GM12872 (cell line): ENCODE results near the gene EGFL8.

Experiments
- CTCF ChIP-seq: IDR thresholded peaks from 3 replicates; pipeline ENCODE4 v1.5.1; 2011; ENCODE audit warnings: low read depth, mild to moderate bottlenecking, low read length, moderate library complexity; ENCODE audit not compliant: insufficient read depth

Gene EGFL8

DNA sequence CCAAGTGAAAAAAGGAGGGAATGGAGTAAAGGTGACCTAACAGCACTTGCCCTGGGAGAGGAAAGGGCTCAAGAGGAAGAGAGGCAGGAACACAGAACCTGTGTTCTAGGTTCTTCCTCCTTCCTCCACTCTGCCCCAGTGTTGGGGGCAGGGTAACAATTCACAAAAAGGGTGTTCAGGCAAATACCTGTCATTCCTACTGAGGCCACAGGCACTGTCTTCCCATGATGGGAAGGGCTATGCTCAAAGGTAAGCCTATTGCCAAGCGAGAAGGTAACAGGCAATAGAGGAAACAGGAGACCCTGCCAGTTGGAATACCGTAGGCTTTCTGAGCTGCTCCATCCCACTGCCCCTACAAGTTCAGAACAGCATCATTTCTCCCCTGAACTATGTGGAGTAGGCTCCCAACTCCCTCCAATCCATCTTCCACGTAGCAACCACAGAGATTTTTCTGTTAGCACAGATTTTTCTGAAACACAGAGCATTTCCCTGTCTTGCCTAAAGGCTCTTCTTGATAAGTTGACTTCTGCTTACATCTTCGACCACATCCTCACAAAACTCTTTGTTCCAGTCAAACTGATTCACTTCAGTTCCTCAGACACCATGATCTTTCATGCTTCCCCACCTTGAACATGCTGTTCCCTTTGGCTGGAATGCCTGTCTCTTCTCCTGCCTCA lies 8.8 kb downstream of the EGFL8 start:
- TF ChIP-seq CTCF: no peak

DNA sequence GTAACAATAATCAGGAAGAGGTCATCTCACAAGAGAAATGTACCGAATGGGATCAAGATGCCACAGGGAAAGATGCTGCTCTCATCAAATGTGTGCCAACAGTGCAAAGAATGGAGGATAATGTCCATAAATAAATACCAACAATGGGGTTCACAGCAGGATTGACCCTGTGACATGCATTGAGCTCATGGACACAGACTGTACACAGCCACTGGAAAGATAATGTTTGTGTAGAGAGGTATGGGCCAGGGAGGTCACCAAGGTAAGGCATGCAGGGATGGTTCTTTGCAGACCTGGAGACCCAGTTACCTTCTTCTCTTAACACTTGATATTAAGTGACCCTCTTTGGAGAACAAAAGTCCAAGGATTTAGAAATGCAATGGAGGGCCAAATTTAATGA lies 10.0 kb downstream of the EGFL8 start:
- no peak for TF ChIP-seq CTCF

DNA sequence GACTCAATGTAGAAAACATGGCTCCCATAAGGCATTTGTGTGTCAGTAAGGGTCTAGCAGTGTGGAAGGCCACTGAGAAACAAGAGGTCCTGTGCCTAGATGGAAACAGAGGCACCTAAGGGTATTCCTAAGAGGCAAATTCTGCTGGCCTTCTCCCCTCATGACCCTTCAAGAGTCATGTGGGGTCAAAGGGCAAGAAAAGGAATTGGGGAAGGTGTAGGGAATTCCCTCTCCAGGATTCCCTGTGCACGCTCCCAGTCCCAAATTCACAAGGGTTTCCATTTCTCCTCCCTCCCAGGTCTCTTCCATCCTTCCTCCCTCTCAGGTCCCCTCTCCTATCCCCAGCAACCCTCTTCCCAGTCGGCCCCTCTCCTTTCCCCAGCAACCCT lies 10.9 kb downstream of the EGFL8 start:
- no peak for TF ChIP-seq CTCF

DNA sequence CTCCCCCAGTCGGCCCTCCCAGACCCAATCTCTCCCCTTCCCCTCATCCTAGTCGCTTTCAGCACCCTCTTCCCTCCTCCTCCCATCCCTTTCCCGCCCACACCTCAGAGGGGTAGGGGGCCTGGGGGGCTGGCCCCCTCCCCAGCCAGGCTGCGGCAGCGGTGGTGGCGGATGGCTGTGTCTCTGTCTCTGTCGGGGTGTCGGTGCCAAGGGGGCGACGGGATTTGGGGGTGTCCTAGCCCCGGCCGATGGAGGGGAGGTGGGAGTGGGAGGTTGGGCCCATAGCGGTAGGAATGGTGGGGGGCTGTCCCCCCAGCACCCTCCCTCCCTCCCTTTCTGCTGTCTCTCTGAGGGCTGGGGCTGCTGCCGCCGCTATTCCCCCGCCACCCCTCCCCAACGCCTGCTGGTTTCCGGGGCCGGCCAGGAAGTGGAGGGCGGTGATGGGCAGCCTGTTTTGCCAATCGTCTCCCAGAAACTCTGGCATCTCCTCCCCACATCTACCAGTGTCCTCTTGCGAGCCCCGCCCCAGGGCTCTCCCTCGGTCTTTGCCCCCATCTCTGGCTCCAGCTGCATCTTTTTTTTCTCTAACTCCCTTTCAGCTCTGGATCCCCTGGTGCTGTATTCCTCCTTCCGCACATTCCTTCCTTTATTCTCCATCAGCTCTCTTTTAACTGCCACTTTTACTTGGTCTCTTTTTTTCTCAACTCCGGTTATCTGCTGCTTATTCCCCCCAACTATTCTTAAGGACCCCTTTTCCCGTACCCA lies 11.5 kb downstream of the EGFL8 start, which contains the start of gene AGPAT1:
AGPAT1 (minus strand) TSS at position 374 of the 765 bp plus-strand sequence. CDS start 4,588 bp downstream, outside the sequence.
- no peak for TF ChIP-seq CTCF

- TF ChIP-seq CTCF: no peak
Observed at GRCh38 chr6:32176476-32177182, 12.2 kb downstream of the EGFL8 start.

DNA sequence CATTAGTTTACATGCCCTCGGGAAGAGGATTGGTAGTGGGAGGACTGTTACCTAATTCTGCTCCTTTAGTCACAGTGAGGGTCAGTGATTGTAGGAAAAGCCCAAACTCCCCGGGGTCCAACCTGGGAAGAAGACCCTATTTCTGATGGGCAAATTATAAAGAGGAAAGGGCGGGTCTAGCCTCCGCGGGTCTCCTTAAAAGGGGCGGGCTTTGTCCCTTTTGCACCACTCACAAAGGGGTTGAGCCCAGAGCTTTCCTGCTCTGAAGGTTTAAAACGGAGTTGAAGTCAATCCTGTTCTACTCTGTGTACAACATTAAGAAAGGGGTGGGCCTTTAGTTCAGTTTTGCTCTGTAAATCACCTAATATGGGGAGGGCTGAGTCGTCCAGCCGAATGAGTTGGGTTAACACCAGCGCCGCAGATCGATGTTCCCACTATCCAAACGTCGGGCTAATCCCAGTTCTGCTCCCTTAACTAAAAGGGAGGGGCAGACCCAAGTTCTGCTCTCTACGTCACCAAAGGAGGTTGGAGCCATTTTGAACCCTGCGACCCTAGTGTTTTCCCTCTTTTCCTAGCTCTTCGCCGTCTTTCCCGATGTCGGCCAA lies 12.9 kb downstream of the EGFL8 start:
- TF ChIP-seq CTCF: no peak
